ENCODE measurements around the gene CNGB1.
A peak's percentile ranks its signal among the peaks of the same experiment; 100 is the strongest.
"Not testable (repeated sequence)": the region's sequence is repeated elsewhere in the genome, so short reads cannot be mapped to it uniquely, and the experiment has no call there.

The CNGB1 gene

DNA sequence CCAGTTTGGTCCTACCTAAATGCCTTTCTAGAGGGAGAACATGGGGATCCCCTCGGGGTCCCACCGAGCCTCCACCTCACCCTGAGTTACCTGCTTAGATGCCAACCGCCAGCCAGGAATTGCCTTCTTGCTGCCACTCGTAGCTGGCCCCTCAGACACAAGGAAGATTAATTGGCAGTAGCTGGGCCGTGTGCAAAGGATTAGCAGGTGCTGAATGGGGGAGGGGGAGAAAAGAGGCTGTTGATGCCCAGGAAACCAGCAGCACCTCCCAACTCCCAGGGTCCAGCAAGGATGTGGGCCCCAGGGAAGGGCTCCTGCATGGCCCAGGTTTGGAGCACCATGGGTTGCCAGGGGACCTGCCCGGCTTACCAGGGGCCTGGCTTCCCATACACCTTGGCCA is at the start of gene CNGB1:
Gene CNGB1 (minus strand): TSS at position 159 of the 400 bp plus-strand sequence. CDS start 3,842 bp downstream, outside the sequence.
- DNase-seq: no peak

- no peak for DNase-seq
Observed at GRCh38 chr16:58019866-58020538, 49.1 kb upstream of the CNGB1 start.

DNA sequence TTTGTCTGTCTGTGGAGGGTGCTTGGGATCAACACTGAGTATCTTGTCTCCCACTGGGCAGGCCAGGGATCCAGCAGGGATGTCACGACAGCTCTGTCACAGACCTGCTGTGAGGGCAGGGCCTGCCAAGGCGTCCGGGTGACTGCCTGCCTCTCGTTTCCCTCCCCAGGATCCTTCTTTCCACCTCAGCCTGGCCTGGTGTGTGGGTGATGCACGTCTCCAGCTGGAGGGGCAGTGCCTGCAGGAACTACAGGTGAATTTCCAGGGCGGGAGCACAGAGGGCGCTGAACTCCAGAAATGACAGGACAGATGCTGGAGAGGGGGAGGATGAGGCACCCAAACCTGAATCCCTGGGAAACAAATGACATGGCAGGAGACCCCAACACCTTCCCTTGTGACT is 47.9 kb upstream of the CNGB1 start:
- no peak for DNase-seq

DNA sequence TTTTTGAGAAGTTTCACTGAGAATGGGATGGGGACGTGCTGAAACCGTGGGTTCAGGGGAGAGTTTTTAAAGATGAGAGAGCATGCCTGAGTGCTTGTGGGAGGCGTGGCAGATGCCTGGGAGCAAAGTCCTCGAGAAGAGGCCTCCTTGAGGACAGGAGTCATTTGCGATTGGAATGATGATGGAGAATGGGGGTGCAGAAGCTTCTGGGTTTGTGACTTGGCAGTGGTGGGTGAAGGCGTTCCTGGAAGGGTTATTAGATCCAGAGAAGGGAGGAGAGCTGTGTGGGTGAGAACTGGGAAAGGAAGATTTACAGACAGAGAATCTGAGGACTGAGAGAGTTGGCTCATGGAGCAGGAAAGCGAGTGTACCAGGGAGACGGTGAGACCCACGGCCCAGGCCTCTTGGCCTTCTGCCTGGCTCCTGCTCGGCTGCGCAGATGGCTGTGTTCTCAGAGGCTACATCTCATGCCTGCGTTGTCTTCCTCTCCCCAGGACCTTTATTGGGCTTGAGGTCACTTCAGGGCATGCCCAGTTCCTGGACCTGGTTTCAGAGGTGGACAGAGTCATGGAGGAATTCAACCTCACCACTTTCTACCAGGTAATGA is 46.0 kb upstream of the CNGB1 start:
- DNase-seq: no peak

DNA sequence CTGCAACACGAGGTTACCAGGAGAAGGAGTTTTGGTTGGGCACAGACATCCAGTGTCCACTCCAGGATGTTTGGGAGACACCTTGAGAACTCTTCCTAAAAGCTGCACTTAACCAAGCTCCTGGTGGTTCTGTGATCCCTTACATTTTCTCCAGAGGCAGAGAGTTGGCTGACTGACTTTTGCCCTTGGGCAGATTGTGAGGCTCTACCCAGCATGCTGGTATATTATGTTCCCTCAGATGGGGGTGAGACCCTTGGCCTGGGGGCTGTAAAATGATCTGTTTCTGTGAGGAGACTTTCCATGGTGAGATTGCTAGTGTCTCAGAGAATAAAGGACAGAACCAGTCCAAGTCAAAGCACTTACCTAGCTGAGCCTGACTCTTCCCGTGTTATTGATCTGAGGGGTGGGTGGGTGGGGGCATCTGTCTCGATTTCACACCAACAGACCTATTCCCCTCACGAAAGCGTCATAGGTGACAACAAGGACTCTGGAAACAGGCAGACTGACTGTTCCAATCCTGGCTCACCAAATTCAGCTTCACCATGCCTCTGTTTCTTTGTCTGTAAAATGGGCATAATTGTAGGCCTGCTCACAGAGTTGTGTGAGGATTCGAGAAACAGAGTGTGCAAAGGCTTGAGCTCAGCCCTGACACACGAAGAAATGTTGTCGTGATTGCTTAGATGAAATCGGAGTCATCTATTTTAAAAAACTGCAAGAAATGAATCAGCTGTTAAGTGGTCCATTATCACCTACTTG is 42.5 kb upstream of the CNGB1 start:
- no peak for DNase-seq

DNA sequence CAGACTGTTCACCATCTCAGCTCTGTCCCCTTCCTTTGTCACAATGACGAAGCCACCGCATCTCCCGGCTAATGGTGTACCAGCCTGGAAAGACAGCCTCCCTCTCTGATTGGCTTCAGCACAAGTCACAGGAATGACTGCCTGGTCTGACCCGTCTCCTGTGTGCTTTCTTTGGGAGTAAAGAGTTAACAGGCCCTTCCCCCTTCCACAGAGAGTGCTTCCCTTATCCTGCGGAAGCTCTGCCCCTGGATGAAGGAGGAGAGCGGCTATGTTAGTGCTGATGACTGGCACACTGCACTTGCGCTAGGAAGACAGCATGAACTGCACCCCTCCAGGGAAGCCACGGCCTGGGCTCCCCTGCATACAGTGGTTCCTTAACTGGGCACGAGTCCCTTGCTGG is 41.6 kb upstream of the CNGB1 start:
- no peak for DNase-seq

- DNase-seq: no peak
Observed at GRCh38 chr16:58011652-58012051, 40.7 kb upstream of the CNGB1 start.

- no peak for DNase-seq
Observed at GRCh38 chr16:58010886-58011285, 40.0 kb upstream of the CNGB1 start.

DNA sequence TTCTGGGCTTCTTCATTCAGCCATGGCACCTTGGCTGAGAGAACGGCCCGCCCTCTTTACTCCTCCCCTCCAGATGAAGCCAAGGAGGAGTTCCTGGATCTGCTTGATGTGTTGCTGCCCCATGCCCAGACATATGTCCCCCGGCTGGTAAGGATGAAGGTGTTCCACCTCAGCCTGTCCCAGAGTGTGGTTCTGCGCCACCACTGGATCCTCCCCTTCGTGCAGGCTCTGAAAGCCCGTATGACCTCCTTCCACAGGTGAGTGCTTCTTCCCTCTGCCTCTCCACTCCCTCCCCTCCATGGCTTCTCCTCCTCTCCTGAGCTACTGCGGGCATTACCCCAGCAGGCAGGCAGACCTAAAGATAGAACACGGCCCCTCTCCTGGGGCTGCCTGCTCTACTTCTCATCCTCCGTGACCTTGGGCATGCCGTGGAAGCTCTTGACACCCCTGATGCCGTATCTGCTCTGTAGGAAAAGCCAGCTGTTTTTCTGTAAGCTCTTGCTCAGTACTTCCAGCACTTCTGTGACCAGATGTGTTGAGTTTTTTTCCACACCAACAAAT is 39.0 kb upstream of the CNGB1 start:
- no peak for DNase-seq

GRCh38 chr16:58004736-58005135 is 33.8 kb upstream of the CNGB1 start:
- not testable (repeated sequence) for DNase-seq

GRCh38 chr16:58002936-58003335 is 32.0 kb upstream of the CNGB1 start:
- no peak for DNase-seq

- no peak for DNase-seq
Observed at GRCh38 chr16:58002416-58002800, 31.5 kb upstream of the CNGB1 start.

DNA sequence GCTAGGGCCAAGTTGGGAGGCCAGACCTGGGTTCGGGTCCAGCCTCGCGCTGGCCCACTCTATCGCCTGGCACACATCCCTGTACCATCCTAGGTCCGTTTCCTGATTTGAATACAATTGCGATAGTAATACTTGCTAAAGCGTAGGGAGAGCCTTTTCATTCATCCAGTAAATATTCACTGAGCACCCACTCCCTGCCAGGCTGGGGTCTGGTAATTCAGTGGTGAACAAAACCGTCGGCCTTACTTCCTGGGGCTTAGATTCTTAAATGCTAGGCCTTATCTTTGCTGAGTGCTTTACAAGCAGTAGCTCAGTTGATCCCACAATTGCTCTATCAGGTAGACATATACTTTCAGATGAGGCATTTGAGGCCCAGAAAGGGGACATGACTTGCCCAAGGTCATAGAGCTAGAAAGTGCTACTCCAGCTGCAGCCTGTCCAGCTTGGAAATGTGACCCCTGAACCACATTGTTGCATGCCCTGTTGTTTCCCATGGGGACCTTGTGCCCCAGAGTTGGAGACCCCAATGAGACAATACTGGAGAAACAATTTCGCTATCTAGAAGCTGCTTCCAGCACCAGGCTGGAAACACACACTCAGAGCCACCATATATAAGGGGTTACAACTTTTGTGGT is 31.0 kb upstream of the CNGB1 start:
- DNase-seq: no peak

- DNase-seq: peak; percentile 85
Observed at GRCh38 chr16:58000706-58001676, 30.1 kb upstream of the CNGB1 start, which contains the start of gene USB1. TSS of gene USB1 (plus strand) at chr16:58001407. CDS start at chr16:58001484, 77 bp downstream.

GRCh38 chr16:57999971-58000705 is 29.2 kb upstream of the CNGB1 start, which contains the start of gene ZNF319:
TSS of gene ZNF319 (minus strand) at chr16:58000672. CDS start at chr16:57998265, 2,407 bp downstream.
- peak; percentile 32 for DNase-seq

DNA sequence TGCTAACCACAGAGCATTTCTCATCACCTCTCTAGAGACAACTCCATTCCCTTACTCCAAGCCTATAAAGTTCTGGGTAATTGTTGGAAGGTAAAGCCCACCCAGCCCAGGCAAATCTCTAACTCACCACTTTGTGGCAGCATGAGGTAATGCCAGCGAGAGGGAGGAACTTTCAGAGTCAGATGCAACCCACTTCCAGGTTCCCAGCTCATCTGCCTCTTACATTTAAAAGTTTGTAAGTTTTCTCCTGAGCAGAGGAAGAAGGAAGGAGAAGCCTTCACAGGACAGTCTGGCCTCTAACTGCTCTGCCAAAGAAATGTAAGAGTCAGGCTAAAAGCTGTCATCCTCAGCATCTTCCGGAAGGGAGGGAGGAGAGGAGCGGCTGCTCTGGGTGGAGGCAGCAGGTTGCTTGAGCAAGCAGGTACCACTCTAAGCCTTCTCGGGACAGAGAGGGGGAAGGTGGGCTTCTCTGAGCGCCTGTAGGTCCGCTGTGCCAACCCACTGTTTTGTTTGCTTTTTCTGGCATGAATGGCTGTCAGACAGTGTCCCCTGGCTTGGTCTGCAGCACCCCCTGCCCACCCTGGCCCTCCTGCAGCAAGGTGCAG is 28.5 kb upstream of the CNGB1 start:
- peak; percentile 43 for DNase-seq

DNA sequence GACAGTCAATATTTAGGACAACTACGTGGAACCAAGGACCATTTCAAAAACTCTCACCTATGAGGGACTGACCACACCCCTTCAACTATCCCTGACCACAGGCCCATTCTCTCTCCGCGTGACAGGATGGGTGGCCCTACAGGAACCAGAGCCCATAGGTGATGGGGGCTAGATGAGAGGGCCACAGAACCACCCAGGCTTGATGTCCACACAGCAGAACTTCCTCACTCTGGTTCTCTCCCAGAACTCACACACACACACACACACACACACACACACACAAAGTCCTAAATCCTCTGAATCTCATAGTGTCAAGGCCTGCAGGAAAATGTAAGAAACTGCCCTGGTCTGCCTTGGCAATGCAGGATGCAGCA is 28.1 kb upstream of the CNGB1 start:
- no peak for DNase-seq

- DNase-seq: peak; percentile 78
Observed at GRCh38 chr16:57998486-57998885, 27.6 kb upstream of the CNGB1 start.

DNA sequence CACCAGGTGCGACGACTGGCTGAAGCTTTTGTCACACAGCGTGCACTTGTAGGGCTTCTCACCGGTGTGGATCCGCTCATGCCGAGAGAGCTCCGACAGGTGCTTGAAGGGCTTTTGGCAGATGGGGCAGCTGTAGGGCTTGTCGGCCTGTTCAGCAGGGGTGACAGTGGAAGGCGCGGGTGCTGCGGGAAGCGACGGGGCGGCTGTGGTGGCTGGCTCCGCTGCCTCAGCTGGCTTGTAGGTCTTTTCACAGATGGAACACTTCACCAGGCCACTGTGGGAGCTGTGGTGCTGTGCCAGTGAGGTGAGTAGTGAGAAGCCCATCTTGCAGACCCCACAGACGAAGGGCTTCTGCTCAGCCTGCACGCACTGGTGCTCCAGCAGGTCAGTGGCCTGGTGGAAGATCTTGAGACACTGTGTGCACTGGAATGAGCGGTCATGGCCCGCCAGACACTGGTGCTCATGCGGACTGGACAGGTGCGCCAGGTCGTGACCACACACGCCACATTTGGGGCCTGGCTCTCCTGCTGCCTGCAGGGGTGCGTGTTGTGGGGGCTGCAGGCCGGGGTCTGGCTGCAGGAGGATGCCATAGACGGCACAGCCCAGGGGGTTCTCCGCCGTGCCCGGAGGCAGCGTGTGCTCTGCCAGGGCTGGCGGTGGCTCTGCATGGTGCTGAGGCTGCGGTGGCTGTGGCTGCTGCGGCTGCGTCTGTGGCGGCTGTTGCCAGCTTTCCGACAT is 26.8 kb upstream of the CNGB1 start:
- no peak for DNase-seq

DNA sequence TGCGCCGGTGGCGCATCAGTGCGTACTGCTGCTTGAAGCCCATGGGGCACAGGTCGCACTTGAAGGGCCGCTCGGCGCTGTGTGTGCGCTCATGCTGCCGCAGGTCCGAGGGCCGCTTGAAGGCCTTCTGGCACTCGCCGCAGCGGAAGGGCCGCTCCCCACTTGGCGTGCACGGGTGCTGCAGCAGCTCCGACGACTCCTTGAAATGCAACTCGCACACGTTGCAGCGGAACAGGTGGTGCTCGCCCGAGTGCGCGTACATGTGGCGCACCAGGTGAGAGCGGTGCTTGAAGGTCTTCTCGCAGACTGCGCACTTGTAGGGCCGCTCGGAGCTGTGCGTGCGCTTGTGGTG is 26.2 kb upstream of the CNGB1 start:
- DNase-seq: no peak
